ENCODE results near the gene ZBTB45.
A peak's percentile ranks its signal among the peaks of the same experiment; 100 is the strongest.
"Not testable (repeated sequence)": the region's sequence is repeated elsewhere in the genome, so short reads cannot be mapped to it uniquely, and the experiment has no call there.

ZBTB45 gene

GRCh38 chr19:58474997-58475713 lies 44.5 kb downstream of the ZBTB45 start:
- no peak for DNase-seq

- DNase-seq, result no peak
Measured at GRCh38 chr19:58474291-58474996, 45.2 kb downstream of the ZBTB45 start.

GRCh38 chr19:58473775-58474174 lies 45.8 kb downstream of the ZBTB45 start:
- DNase-seq, result no peak

GRCh38 chr19:58471736-58472135 lies 47.9 kb downstream of the ZBTB45 start:
- DNase-seq, result no peak

GRCh38 chr19:58470837-58471543 lies 48.6 kb downstream of the ZBTB45 start:
- DNase-seq, result not testable (repeated sequence)

- DNase-seq, result no peak
Measured at GRCh38 chr19:58469241-58470013, 50.2 kb downstream of the ZBTB45 start.

- no peak for DNase-seq
Measured at GRCh38 chr19:58468216-58468839, 51.3 kb downstream of the ZBTB45 start.

- DNase-seq, result peak; percentile 98
Measured at GRCh38 chr19:58466760-58467589, 52.6 kb downstream of the ZBTB45 start, which contains the start of gene ZNF324. Gene ZNF324, plus strand, starts transcription at chr19:58467080. Its CDS starts 2,106 bp downstream, at chr19:58469186.

- no peak for DNase-seq
Measured at GRCh38 chr19:58466089-58466759, 53.4 kb downstream of the ZBTB45 start.

Data from activated naive CD4-positive, alpha-beta T cell treated with anti-CD3 and anti-CD28 coated beads, Interleukin-2, amount 50 U/mL, for 16 hours (primary cell).